Raji (cell line): ENCODE measurements around the gene COP1.

Source experiments
- POLR2A ChIP-seq: IDR thresholded peaks from 2 replicates; pipeline ENCODE4 v1.6.1; 2011; ENCODE audit warnings: low read depth, low read length, control low read depth; ENCODE audit not compliant: insufficient read depth

The COP1 gene

DNA sequence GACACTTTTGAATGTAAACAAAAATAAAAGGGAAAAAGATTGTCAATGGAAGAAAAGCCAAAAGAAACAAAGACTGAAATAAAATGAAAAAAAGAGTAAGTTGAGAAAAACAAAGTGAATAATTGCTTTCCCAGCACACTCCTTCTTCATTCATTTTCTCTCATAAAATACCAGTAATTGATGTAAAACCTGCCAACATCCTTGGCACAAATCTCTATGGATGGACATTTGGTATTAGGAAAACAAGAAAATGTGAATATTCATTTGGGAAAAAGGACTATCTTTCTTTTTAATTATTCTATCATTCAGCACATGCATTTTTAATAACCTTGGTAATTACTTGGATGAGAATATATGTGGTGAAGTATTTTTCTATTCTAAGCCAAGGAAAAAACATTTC, 259.3 kb downstream of the COP1 start:
- TF ChIP-seq POLR2A, result no peak

DNA sequence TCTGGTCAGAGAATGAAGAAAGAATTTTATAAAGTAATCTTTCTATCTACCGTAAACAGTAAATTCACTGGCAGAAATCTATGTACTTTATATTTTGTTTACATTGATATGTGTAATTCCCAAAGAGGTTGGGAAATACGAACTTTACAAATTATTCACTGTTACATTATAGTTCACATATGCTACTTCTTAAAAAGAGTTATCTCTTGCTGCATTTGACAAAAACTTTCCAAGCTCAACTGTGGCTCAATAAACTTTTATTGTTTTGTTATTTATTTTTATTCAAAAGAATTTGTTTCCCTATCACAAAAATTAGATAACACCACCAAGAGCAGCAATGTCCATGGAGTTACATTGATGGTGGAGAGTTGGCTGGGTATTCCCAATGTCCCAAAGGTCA, 262.5 kb downstream of the COP1 start:
- no peak for TF ChIP-seq POLR2A

- no peak for TF ChIP-seq POLR2A
These were observed 265.9 kb downstream of the COP1 start for GRCh38 chr1:175941164-175941563.

GRCh38 chr1:175936736-175937135, 270.4 kb downstream of the COP1 start:
- no peak for TF ChIP-seq POLR2A

DNA sequence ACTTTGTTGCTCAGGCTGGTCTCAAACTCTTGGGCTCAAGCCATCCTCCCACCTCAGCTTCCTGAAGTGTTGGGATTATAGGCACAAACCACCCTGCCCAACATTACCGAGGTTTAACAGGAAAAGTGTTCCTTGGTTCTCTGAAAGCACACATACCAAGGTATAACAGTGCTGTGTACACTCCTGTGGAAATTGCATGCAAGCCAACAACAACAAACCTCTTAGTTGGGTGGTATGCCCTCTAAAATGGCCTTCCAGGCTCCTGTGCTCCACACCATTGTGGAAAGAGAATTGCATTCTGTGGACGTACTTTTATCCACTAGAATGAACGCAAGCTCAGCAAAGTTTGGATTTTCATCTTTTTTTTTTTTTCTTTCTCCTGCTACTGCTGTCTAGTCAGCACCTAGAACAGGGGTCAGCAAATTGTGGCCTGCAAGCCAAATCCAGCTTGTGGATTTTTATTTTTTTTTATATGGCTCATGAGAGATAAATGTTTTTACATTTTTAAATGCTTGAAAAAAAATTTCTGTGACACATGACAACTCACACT, 271.4 kb downstream of the COP1 start:
- no peak for TF ChIP-seq POLR2A

DNA sequence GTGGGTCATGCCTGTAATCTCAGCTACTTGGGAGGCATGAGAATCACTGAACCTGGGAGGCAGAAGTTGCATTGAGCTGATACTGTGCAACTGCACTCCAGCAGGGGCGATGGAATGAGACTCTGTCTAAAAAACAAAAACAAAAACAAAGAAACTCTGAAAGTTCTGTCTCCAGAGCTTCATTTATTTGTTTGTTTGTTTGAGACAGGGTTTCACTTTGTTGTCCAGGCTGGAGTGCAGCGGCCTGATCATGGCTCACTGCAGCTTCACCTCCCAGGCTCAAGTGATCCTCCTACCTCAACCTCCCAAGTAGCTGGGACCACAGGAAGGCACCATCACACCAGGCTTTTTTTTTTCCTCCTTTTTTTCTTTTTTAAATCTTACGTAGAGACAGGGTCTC, 271.9 kb downstream of the COP1 start:
- no peak for TF ChIP-seq POLR2A

DNA sequence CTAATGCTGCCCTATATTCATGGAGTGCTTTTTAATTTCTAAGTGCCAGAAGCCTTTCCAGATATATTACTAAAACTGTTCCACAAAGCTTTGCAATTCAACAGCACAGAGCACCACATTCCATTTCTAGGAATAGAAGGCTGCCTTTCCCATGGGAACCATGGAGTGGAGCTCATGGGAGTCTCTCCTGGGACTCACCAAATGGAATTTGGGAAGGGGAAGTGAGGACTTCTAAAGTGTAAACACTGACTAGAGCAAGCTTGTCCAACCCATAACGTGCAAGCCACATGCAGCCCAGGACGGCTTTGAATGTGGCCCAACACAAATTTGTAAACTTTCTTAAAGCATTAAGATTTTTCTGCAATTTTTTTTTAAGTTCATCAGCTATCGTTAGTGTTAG, 273.3 kb downstream of the COP1 start:
- no peak for TF ChIP-seq POLR2A

GRCh38 chr1:175927944-175928343, 279.1 kb downstream of the COP1 start:
- TF ChIP-seq POLR2A, result no peak

DNA sequence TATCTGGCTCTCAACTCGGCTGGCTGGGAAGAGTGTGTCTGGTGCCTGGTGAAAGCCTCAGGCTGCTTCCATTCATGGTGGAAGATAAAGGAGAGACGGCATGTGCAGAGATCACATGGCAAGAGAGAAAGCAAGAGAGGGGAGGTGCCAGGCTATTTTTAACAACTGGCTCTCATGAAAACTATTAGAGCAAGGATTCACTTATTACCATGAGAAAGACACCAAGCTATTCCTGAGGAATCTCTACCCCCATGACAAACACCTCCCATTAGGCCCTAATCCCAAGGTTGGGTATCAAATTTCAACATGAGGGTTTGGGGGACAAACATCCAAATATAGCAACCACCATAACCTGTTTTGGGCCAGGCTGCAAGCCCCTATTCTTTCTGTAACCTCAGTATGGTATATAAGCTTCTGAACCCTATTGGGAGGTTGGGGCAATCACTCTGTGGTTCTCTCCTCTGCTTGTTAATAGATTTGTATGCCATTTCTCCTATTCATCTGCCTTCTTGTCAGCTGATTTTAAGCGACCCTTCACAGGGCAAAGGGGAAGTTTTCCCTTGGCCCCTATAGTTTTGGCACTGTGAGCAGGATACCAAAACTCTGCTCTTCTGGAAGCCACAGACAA, 284.7 kb downstream of the COP1 start:
- no peak for TF ChIP-seq POLR2A

GRCh38 chr1:175920381-175920780, 286.7 kb downstream of the COP1 start:
- no peak for TF ChIP-seq POLR2A

DNA sequence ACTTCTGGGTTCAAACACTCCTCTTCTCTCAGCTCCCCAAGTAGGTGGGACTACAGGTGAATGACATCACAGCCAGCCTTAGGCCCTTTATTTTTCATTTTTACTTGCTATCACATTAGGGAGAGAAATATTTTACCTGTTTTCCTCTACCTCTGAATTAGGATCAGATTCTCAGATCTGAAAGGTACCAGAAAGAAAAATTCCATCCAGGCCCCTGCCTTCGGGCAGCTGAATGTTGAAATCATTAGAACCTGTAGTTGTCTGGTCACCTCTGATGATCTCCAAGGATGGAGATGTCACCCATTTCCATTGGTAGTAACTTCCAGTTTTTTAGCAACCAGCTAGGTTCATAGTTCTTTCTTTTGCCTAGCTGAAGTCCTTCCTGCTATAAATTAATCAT, 288.1 kb downstream of the COP1 start:
- TF ChIP-seq POLR2A, result no peak

GRCh38 chr1:175918364-175918801, 288.7 kb downstream of the COP1 start:
- no peak for TF ChIP-seq POLR2A

GRCh38 chr1:175914115-175914514, 293.0 kb downstream of the COP1 start:
- TF ChIP-seq POLR2A, result no peak

DNA sequence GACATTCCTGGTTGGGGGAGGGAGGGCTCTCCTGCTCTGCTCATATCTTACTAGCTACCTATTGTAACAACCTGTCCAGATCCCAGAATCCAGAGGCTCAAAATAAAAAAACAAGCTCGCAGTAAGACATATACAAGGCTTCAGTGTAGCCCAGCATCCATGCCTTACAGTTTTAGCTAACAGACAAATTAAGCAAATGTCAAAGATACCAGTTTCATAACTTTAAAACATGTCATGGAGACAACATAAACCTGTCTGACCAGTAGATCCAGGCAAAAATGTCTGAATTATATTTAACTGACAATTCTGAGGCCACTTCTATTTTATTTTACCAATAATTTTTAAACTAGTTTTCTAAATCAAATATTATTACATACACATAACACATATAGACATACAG, 295.9 kb downstream of the COP1 start:
- no peak for TF ChIP-seq POLR2A

DNA sequence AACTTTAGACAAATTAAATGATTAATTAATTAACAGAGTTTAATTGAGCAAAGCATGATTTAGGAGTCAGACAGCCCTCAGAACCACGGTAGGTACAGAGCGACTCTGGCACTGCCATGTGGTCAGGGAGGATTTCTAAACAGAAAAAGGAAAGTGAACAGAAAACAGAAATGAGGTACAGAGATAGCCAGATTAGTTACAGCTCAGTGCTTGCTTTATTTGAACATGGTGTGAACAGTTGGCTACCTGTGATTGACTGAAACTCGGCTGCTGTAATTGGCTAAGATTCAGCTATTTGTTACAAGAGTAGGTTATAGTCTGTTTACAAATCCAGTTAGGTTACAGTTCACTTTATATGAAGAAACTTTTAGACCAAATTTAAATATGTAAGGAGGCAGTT, 300.7 kb downstream of the COP1 start:
- no peak for TF ChIP-seq POLR2A

- TF ChIP-seq POLR2A, result no peak
These were observed 302.3 kb downstream of the COP1 start for GRCh38 chr1:175904808-175905207.

DNA sequence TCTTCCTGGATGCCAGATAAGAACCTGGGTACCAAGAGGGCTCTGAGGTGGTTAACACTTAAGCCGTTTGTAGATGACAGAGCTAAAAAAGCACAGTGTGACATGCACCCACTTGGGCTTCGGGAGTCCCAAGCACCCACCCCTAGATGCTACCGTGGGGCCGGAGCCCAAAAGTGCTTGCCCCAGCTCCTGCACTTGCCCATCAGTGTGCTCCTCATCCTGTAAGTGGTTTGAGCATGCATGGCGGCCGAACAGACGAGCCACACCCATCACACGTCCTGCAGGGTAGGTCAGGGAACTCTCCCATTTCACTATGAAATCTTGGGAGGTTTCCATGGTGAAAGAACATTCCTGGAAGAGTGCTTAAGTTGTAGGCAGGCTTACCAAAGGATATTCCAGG, 304.8 kb downstream of the COP1 start:
- TF ChIP-seq POLR2A, result no peak
